Tibial artery (tissue), 4 donors: ENCODE measurements around the gene SIM1.

Experiments used
- DNase-seq, 2 donors: peaks; one replicate each; pipeline ENCODE4 v3.0.0-alpha.2; 2019
- H3K27ac ChIP-seq, 2 donors: fragments of 200-600 bp; sonication (generic) in 1 of 2; 1 replicate in 1 of 2; 2 replicates in 1 of 2; pipeline ENCODE4 v1.5.1; 2018 to 2019; ENCODE audit warnings: mild to moderate bottlenecking in 1 of 2
- H3K27me3 ChIP-seq, 2 donors: fragments of 200-600 bp; sonication (generic) in 1 of 2; one replicate each; pipeline versions ENCODE4 v1.5.1 to v1.6.0; 2016 to 2019
- H3K36me3 ChIP-seq, 3 donors: fragments of 200-600 bp; sonication (generic) in 2 of 3; one replicate each; pipeline ENCODE4 v1.5.1; 2016 to 2019; ENCODE audit warnings: mild to moderate bottlenecking in 2 of 3
- H3K4me1 ChIP-seq, 4 donors: fragments of 200-600 bp; sonication (generic) in 2 of 4; 1 replicate in 3 of 4; 2 replicates in 1 of 4; pipeline ENCODE4 v1.5.1; 2016 to 2019
- H3K4me3 ChIP-seq, 2 donors: fragments of 200-600 bp; sonication (generic) in 1 of 2; 1 replicate in 1 of 2; 2 replicates in 1 of 2; pipeline ENCODE4 v1.5.1; 2018 to 2019; ENCODE audit warnings: mild to moderate bottlenecking in 2 of 2
- H3K9me3 ChIP-seq, 3 donors: fragments of 200-600 bp; sonication (generic) in 1 of 3; one replicate each; pipeline ENCODE4 v1.5.1; 2016 to 2019
- intact Hi-C: fragments of 100-400 bp; cut with DNase I; formaldehyde crosslinking; loops from one replicate; pipeline ENCODE4 v1.15.0; 2023; ENCODE audit warnings: low total_unique reads
- TF ChIP-seq, protein P1 (sequence below), 2 experiments: fragments of 200-600 bp in 1 of 2; fragments of 450-650 bp in 1 of 2; IDR thresholded peaks; one replicate each; pipeline ENCODE4 v1.5.1; 2017 to 2019; ENCODE audit warnings: antibody characterized with exemption in 2 of 2, mild to moderate bottlenecking in 1 of 2, moderate library complexity in 1 of 2

Gene SIM1

DNA sequence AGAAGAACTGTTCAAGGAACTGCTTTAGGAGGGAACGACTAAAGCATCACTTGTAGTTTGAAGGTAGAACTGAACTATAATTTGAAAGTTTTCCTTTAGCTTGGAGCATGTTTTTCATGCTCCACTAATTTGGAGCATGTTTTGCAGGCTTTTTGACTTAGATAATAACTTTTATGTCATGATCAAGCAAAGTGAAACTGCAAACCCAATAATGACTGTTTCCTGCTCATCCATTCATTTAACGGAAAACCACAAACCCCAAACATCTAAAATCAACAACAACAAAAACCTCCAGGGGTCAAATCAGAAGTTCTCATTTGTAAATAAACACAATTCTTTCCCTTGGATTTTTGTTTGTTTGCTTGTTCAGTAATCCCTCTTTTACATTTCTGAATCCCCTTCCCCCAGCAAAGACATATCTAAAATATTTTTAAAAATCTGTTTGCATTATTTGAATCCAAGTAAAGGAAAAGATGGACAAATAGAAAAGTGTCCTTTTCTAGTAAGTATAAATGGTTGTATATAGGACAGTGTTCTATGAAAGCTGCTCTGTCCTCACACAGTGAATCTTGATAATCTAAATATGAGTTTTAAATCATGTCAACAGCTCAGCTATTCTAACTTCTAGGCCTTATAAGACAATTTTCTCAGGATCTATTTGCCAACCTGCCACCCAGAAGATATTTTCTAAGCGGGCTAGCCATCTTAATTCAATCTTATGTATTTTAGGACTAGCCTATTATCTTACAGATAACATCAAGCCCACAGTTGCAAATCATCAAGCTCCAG, 2.6 kb downstream of the SIM1 start:
- intact Hi-C loops = no loop called here
- peaks cover 0 to 35% (median 20%) of the 10 kb centered on the region in 4 donors for H3K4me1 ChIP-seq
- no peak overlapping the region for H3K4me3 ChIP-seq

DNA sequence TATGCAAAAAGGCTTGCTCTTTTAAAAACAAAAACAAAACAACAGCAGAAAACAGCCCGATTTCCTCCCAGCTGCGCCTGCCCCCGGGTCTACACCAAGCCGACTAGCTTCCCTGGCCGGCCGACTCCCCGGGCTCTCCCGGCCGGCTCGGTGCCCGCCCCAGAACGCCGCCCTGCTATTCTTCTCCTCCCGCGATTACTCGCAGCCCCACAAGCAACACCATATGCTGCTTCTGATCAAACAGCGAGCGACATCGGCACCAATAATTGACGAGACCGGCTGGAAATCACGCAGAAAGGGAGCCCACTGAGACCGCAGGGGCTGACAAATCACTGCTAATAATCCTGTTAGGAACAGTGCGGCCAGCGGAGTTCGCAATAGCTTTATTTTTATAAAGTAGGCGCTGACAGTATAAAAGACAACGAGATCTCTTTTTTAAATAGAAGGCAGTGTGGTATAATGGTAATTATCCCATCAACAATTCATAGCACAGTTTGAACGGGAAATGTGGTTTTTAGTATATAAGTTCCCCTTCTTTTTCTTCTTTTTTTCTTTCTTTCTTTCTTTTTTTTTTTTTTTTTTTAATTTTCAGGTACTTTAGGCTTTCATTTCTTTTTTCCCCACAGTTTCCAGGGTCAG, 3.3 kb downstream of the SIM1 start:
- Histone ChIP-seq H3K4me1 (peaks cover 0 to 31% (median 17%) of the 10 kb centered on the region in 4 donors), H3K4me3 (no peak overlapping the region), H3K27me3 (peaks cover 9 to 100% of the 10 kb centered on the region in 2 donors), H3K27ac (no peak overlapping the region), H3K36me3 (no peaks in the 10 kb centered on the region), H3K9me3 (no peaks in the 10 kb centered on the region)
- TF ChIP-seq, protein P1, sequence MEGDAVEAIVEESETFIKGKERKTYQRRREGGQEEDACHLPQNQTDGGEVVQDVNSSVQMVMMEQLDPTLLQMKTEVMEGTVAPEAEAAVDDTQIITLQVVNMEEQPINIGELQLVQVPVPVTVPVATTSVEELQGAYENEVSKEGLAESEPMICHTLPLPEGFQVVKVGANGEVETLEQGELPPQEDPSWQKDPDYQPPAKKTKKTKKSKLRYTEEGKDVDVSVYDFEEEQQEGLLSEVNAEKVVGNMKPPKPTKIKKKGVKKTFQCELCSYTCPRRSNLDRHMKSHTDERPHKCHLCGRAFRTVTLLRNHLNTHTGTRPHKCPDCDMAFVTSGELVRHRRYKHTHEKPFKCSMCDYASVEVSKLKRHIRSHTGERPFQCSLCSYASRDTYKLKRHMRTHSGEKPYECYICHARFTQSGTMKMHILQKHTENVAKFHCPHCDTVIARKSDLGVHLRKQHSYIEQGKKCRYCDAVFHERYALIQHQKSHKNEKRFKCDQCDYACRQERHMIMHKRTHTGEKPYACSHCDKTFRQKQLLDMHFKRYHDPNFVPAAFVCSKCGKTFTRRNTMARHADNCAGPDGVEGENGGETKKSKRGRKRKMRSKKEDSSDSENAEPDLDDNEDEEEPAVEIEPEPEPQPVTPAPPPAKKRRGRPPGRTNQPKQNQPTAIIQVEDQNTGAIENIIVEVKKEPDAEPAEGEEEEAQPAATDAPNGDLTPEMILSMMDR (IDR thresholded peaks at IDR 0.05) = no peak
- intact Hi-C loops = no loop called here
- no peak for DNase-seq

More for the DNA sequence above, 2.6 kb downstream of the SIM1 start:
- Histone ChIP-seq H3K9me3 (no peaks in the 10 kb centered on the region), H3K27me3 (peaks cover 9 to 100% of the 10 kb centered on the region in 2 donors), H3K36me3 (no peaks in the 10 kb centered on the region), H3K27ac (no peak overlapping the region)
- DNase-seq = no peak
- TF ChIP-seq, protein P1 (IDR thresholded peaks at IDR 0.05) = no peak

DNA sequence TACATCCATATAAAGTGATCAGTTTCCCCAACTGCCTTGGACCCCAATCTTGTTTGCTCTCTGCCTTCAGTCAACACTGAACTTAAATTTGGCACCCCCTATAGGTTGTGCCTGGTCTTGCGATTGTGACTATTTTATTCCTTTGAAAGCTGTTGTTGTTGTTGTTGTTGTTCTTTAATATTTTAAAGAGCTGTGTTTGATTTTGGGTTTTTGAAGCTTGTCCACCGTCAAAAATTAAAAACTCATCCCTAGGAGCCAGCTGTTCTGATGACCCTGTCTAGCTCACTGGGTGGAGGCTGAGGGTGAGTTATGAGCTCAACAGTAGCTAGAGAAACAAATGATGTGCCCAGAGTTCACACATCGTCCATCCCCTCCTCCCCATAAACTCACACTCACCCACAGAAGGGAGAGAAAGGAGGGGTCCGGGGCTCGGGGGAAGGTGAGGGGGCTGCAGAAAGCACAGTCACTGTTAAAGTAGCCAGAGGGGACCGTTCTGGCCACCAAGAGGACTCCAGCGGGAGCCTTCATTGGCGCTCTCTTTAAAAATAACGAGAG, 4.0 kb downstream of the SIM1 start:
- no peak for DNase-seq
- TF ChIP-seq, protein P1 (IDR thresholded peaks at IDR 0.05) = no peak
- Histone ChIP-seq H3K4me3 (no peak overlapping the region), H3K27me3 (peaks cover 13 to 100% of the 10 kb centered on the region in 2 donors), H3K4me1 (peaks cover 0 to 31% (median 19%) of the 10 kb centered on the region in 4 donors), H3K9me3 (no peaks in the 10 kb centered on the region), H3K36me3 (no peaks in the 10 kb centered on the region), H3K27ac (no peak overlapping the region)
- intact Hi-C loops = no loop called here

DNA sequence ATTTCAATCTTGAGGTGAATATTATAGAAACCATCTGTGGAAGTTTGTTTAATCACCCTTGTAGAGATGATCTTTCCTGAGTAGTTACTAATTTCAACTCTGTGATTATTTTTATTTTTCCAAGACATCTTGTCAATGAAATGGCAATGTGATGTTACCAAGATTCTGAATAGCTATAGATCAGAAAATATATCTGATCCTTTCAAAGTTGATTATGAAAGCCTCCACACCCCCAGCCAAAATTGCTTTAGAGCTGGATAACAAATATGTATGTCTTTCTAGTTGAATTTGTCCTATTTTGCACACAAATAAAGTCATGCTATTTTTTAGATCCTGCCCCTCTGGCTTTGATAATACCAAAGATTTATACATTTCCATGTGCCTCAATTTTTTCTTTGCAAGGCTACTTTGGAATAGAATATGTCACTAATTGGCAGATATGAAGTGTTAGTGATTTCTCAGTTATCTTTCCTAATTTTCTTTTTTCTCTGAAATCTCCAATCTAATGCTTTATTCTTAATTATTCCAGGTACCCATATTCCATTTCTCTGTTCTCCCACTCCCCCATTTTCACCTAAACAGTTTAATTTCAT, 5.0 kb downstream of the SIM1 start:
- Histone ChIP-seq H3K36me3 (no peaks in the 10 kb centered on the region), H3K9me3 (peaks cover 0 to 8% (median 4%) of the 10 kb centered on the region in 3 donors), H3K27me3 (peaks cover 22 to 100% of the 10 kb centered on the region in 2 donors), H3K4me3 (no peak overlapping the region), H3K4me1 (peaks cover 0 to 28% (median 17%) of the 10 kb centered on the region in 4 donors), H3K27ac (no peak overlapping the region)
- TF ChIP-seq, protein P1 (IDR thresholded peaks at IDR 0.05) = no peak
- no peak for DNase-seq
- intact Hi-C loops = loop anchor here (5.0 kb wide), 1 partner anchor 1042 kb away; no protein-coding TSS in a partner anchor

DNA sequence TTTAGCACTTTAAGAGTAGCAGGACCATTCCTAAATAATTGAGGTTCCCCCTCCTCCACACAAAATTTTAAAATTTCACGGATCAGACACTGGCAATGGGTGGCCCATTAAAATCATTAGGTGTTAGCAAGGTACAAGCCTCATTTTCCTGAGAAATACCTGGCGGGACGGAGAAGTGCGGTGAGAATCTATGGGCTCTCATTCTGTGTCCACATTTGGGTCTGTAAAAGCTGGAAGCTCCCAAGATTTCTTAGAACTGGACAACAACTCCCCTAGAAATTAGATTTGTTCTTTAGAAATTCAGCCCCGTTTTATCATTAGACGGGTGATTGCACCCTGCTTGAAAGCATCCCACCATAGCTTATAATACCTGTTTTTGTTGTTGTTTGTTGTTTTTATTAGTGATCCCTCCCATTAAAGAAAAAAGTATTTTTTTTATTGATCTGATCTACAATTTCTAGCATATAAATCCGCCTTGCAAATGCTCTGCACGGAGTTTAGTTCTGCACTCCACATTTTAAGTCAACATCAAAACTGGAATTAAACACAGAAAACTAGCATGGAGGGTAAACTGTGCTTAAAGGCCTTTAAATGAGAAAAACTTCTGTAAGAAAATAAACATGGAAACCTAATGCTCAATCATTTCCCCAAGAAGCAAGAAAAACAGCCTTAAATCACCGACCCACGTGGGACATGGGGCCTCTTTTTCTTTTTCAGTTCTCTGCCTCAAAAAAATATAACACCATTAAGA, 5.7 kb downstream of the SIM1 start:
- intact Hi-C loops = loop anchor here (5.0 kb wide), 1 partner anchor 1042 kb away; no protein-coding TSS in a partner anchor

More for the DNA sequence above, 5.7 kb downstream of the SIM1 start:
- Histone ChIP-seq H3K4me1 (peaks cover 0 to 25% (median 12%) of the 10 kb centered on the region in 4 donors), H3K4me3 (no peak overlapping the region), H3K27ac (no peak overlapping the region), H3K36me3 (no peaks in the 10 kb centered on the region), H3K9me3 (peaks cover 0 to 8% (median 4%) of the 10 kb centered on the region in 3 donors), H3K27me3 (peaks cover 23 to 100% of the 10 kb centered on the region in 2 donors)
- TF ChIP-seq, protein P1 (IDR thresholded peaks at IDR 0.05) = no peak
- DNase-seq = no peak
